K562 (cell line): ENCODE data around the gene PTBP2. TPM values are rescaled to one million over a fixed set of nuclear protein-coding genes. Genes with fewer than 3 reads are reported as not detected.

Experiments
- ATF7 ChIP-seq: fragments of 450-650 bp; IDR thresholded peaks from 2 replicates; pipeline ENCODE4 v1.7.1; 2014; ENCODE audit warnings: mild to moderate bottlenecking, moderate library complexity
- BHLHE40 ChIP-seq: IDR thresholded peaks from 2 replicates; pipeline ENCODE4 v1.6.1; 2011; ENCODE audit warnings: low read length, improper control_type of control experiment
- CEBPG ChIP-seq, 3 experiments: fragments of 200-800 bp in 1 of 3; sonication (Bioruptor generic) in 1 of 3; sonication (generic) in 1 of 3; formaldehyde crosslinking in 1 of 3; IDR thresholded peaks in 2 of 3; conservative IDR thresholded peaks in 1 of 3; 2 replicates each; pipeline versions ENCODE4 v1.6.1 to v1.8.0; 2016 to 2022; ENCODE audit warnings: missing compliant biosample characterization in 2 of 3, missing genetic modification characterization in 2 of 3, mild to moderate bottlenecking in 1 of 3, missing genetic modification reagents in 1 of 3
- CHCHD3 ChIP-seq: fragments of 250-450 bp; sonication (Bioruptor Pico); IDR thresholded peaks from 2 replicates; pipeline ENCODE4 v2.1.2; 2022; ENCODE audit warnings: mild to moderate bottlenecking
- EGR1 ChIP-seq: fragments of 450-650 bp; conservative IDR thresholded peaks from 2 replicates; pipeline ENCODE4 v1.6.1; 2017; ENCODE audit warnings: mild to moderate bottlenecking
- EP400 ChIP-seq: fragments of 450-650 bp; IDR thresholded peaks from 2 replicates; pipeline ENCODE4 v1.6.1; 2017; ENCODE audit warnings: antibody characterized with exemption, mild to moderate bottlenecking, moderate library complexity
- HLTF ChIP-seq: fragments of 450-650 bp; IDR thresholded peaks from 2 replicates; pipeline ENCODE4 v1.6.1; 2016
- IFI16 ChIP-seq: fragments of 250-450 bp; sonication (Bioruptor Pico); IDR thresholded peaks from 2 replicates; pipeline ENCODE4 v2.1.2; 2022; ENCODE audit warnings: mild to moderate bottlenecking, inconsistent platforms
- JUN ChIP-seq, 2 experiments: sonication (generic) in 1 of 2; formaldehyde crosslinking in 1 of 2; IDR thresholded peaks; 2 replicates each; pipeline versions ENCODE4 v1.6.1 to v1.8.0; 2012 to 2022; ENCODE audit warnings: borderline replicate concordance in 2 of 2, mild to moderate bottlenecking in 2 of 2, improper control_type of control experiment in 1 of 2, low read depth in 1 of 2, low read length in 1 of 2, missing genetic modification reagents in 1 of 2
- KAT8 ChIP-seq: fragments of 450-650 bp; IDR thresholded peaks from 2 replicates; pipeline ENCODE4 v1.6.1; 2016; ENCODE audit warnings: low read depth, mild to moderate bottlenecking
- MXI1 ChIP-seq: IDR thresholded peaks from 2 replicates; pipeline ENCODE4 v1.6.1; 2011; ENCODE audit warnings: low read depth, mild to moderate bottlenecking, improper control_type of control experiment, low read length
- NBN ChIP-seq: fragments of 450-650 bp; IDR thresholded peaks from 2 replicates; pipeline ENCODE4 v1.6.1; 2016; ENCODE audit warnings: low read depth, mild to moderate bottlenecking
- NONO ChIP-seq, 2 experiments: fragments of 200-400 bp in 1 of 2; fragments of 450-650 bp in 1 of 2; formaldehyde crosslinking in 1 of 2; IDR thresholded peaks; 2 replicates each; pipeline ENCODE4 v1.6.1; 2017; ENCODE audit warnings: low read depth in 2 of 2, mild to moderate bottlenecking in 2 of 2, moderate library complexity in 2 of 2, low read length in 1 of 2
- NR2C2 ChIP-seq, 2 experiments: fragments of 200-800 bp in 1 of 2; sonication (Bioruptor generic) in 1 of 2; sonication (generic) in 1 of 2; formaldehyde crosslinking in 1 of 2; IDR thresholded peaks; 2 replicates each; pipeline versions ENCODE4 v1.6.1 to v1.8.0; 2016 to 2022; ENCODE audit warnings: mild to moderate bottlenecking in 1 of 2, missing compliant biosample characterization in 1 of 2, missing genetic modification characterization in 1 of 2, missing genetic modification reagents in 1 of 2
- PHB2 ChIP-seq: fragments of 450-650 bp; IDR thresholded peaks from 2 replicates; pipeline ENCODE4 v1.6.1; 2017; ENCODE audit warnings: low read depth
- POLR2A ChIP-seq: fragments of 450-650 bp; conservative IDR thresholded peaks from 2 replicates; pipeline ENCODE4 v1.6.1; 2016
- POLR2AphosphoS5 ChIP-seq: IDR thresholded peaks from 2 replicates; pipeline ENCODE4 v1.6.1; 2011; ENCODE audit warnings: mild to moderate bottlenecking, low read depth, low read length, moderate library complexity; ENCODE audit not compliant: control insufficient read depth, insufficient read depth
- PTRF ChIP-seq: fragments of 450-650 bp; IDR thresholded peaks from 2 replicates; pipeline ENCODE4 v1.6.1; 2016; ENCODE audit warnings: mild to moderate bottlenecking, missing genetic modification characterization, missing compliant biosample characterization
- RBM14 ChIP-seq: fragments of 200-400 bp; formaldehyde crosslinking; IDR thresholded peaks from 2 replicates; pipeline ENCODE4 v1.6.1; 2018; ENCODE audit warnings: low read depth, mild to moderate bottlenecking, low read length, moderate library complexity, borderline replicate concordance; ENCODE audit not compliant: insufficient read depth
- RBM34 ChIP-seq: fragments of 200-400 bp; formaldehyde crosslinking; IDR thresholded peaks from 2 replicates; pipeline ENCODE4 v1.6.1; 2018; ENCODE audit warnings: low read length, borderline replicate concordance; ENCODE audit not compliant: insufficient read depth
- SUPT5H ChIP-seq: fragments of 450-650 bp; IDR thresholded peaks from 2 replicates; pipeline ENCODE4 v1.6.1; 2016
- TBP ChIP-seq: optimal IDR thresholded peaks from 2 replicates; pipeline ENCODE3; 2011; ENCODE audit warnings: low read depth, low read length, improper control_type of control experiment
- U2AF1 ChIP-seq: fragments of 200-400 bp; formaldehyde crosslinking; optimal IDR thresholded peaks from 2 replicates; pipeline ENCODE3; 2017; ENCODE audit warnings: mild to moderate bottlenecking, low read depth, low read length, moderate library complexity
- U2AF2 ChIP-seq: fragments of 200-400 bp; formaldehyde crosslinking; optimal IDR thresholded peaks from 2 replicates; pipeline ENCODE3; 2017; ENCODE audit warnings: low read depth, mild to moderate bottlenecking, low read length
- YY1 ChIP-seq, 3 experiments: IDR thresholded peaks; 2 replicates each; pipeline ENCODE4 v1.6.1; 2011; ENCODE audit warnings: low read length in 2 of 3, mild to moderate bottlenecking in 2 of 3, moderate library complexity in 2 of 3, borderline replicate concordance in 1 of 3, control low read depth in 1 of 3, low read depth in 1 of 3; ENCODE audit not compliant: insufficient read depth in 3 of 3, insufficient replicate concordance in 2 of 3, control insufficient read depth in 1 of 3, insufficient read length in 1 of 3; ENCODE audit errors: extremely low read depth in 1 of 3
- ZFPM2 ChIP-seq: fragments of 250-450 bp; sonication (Bioruptor Pico); IDR thresholded peaks from 2 replicates; pipeline ENCODE4 v1.5.1; 2022; ENCODE audit warnings: mild to moderate bottlenecking
- ZNF134 ChIP-seq: fragments of 250-450 bp; sonication (Bioruptor Pico); conservative IDR thresholded peaks from 2 replicates; pipeline ENCODE4 v1.4.0; 2020
- ZNF140 ChIP-seq: fragments of 250-450 bp; sonication (Bioruptor Pico); IDR thresholded peaks from 2 replicates; pipeline ENCODE4 v1.8.0; 2021; ENCODE audit warnings: moderate library complexity, mild to moderate bottlenecking, inconsistent platforms
- ZNF146 ChIP-seq: IDR thresholded peaks from one replicate; pipeline ENCODE4 v1.6.1; 2018; ENCODE audit warnings: missing compliant biosample characterization; ENCODE audit not compliant: unreplicated experiment
- ZNF232 ChIP-seq: sonication (generic); formaldehyde crosslinking; IDR thresholded peaks from 2 replicates; pipeline ENCODE4 v1.8.0; 2022; ENCODE audit warnings: mild to moderate bottlenecking, missing genetic modification reagents
- ZNF717 ChIP-seq: fragments of 250-450 bp; sonication (Bioruptor Pico); IDR thresholded peaks from 2 replicates; pipeline ENCODE4 v1.5.0; 2021
- polyA plus RNA-seq, 8 experiments: library from polyadenylated mRNA; depleted of rRNA in 4 of 8; stranded (reverse) in 5 of 8; unstranded in 3 of 8; fragments of >200 nt; fragmentation: Nextera tagmentation in 2 of 8; fragmentation: Illumina TruSeq in 1 of 8; extraction: Ambion mirVana in 2 of 8; extraction: Trizol in 1 of 8; gene quantifications; 2 replicates each; pipeline versions ENCODE4 v1.2.1 to v1.2.3, GENCODE V29; 2011 to 2014; ENCODE audit warnings: inconsistent platforms in 1 of 8, missing spikeins in 1 of 8
- total RNA-seq, 7 experiments: library from RNA; depleted of rRNA in 6 of 7; stranded (reverse); fragments of >200 nt in 6 of 7; fragmentation: Illumina TruSeq in 2 of 7; extraction: Trizol in 2 of 7; gene quantifications; 2 replicates each; pipeline versions ENCODE4 v1.2.1 to v1.2.3, GENCODE V29; 2011 to 2021; ENCODE audit warnings: low replicate concordance in 1 of 7

Gene PTBP2
- total and polyA plus RNA-seq, 9 of the 15 experiments (the other 6 are each of a cell fraction or from before 2014, with no cell fraction given), result 9.8 to 30.6 (median 19.0) TPM

DNA sequence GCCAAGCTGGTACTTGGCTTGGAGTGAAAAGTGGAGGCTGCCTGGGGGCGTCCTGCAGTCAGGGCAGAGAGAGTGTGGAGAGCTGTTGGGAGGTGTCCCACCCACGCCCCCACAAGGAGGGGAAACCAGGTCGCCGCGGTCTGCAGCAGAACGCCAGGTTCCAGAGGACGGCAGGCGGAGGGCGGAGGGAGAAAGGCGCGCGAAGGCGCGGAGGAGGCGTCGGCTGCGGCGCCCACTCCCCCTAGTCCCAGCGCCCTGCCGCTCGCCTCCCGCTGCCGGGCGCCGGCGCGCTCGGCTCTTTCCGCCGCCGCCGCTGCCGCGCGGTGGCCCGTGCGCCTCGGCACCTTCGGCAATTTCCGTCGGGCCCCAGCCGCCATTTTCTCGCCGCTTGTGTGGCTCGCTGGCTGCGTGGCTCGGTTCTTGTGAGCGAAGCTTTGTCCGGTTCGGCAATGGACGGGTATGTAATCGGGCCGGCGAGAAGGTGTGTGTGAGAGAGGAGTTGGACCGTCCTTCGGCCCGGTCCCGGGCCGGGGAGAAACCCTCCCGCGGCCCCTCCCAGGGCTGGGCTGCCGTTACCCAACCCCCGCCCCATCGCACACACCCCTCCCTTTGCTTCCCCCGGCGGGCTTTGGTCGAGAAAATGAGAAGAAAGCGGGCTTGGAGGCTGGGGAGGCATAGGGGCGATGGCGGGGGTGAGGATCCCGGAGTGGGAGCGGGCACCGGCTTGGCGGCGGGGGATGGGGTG lies at the start of gene PTBP2 (continued):
- TF ChIP-seq ZNF232, result no peak
- no peak for TF ChIP-seq NR2C2 (CRISPR knock-in tag; IDR thresholded peaks at IDR 0.05)
- no peak for TF ChIP-seq NR2C2 (tag; IDR thresholded peaks at IDR 0.05)
- peak; percentile 53 for TF ChIP-seq BHLHE40
- peak; percentile 78 to 96 (median 93) for TF ChIP-seq YY1 (IDR thresholded peaks at IDR 0.05; ENCODE audit: borderline replicate concordance in 1 of 3, control insufficient read depth in 1 of 3, extremely low read depth in 1 of 3, insufficient read depth in 3 of 3, insufficient read length in 1 of 3, insufficient replicate concordance in 2 of 3, low read depth in 1 of 3, low read length in 2 of 3)
- no peak for TF ChIP-seq KAT8
- TF ChIP-seq ATF7, result peak; percentile 31; the same call in 1 of the 2 replicates
- TF ChIP-seq NONO (IDR thresholded peaks at IDR 0.05; ENCODE audit: low read depth in 2 of 2, low read length in 1 of 2), result peak in 1 of 2 experiments; percentile 41; a peak in 1 of 4 replicates
- peak; percentile 82 for TF ChIP-seq SUPT5H
- no peak for TF ChIP-seq CHCHD3 (CRISPR knock-in tag)
- TF ChIP-seq RBM14, result no peak
- TF ChIP-seq ZNF140 (CRISPR knock-in tag), result no peak
- TF ChIP-seq POLR2A, result peak; percentile 83
- TF ChIP-seq EP400, result peak; percentile 79; the same call in 1 of the 2 replicates
- no peak for TF ChIP-seq ZNF146
- no peak for TF ChIP-seq ZFPM2 (CRISPR knock-in tag)
- TF ChIP-seq JUN (IDR thresholded peaks at IDR 0.05; ENCODE audit: borderline replicate concordance, low read depth, low read length), result no peak
- TF ChIP-seq JUN (CRISPR knock-in tag; IDR thresholded peaks at IDR 0.05; ENCODE audit: borderline replicate concordance), result no peak
- TF ChIP-seq ZNF134 (CRISPR knock-in tag), result no peak
- peak; percentile 89 for TF ChIP-seq EGR1
- TF ChIP-seq ZNF717 (CRISPR knock-in tag), result no peak
- TF ChIP-seq PHB2, result no peak
- no peak for TF ChIP-seq IFI16 (CRISPR knock-in tag)
- no peak for TF ChIP-seq NBN
- no peak for TF ChIP-seq U2AF1
- TF ChIP-seq TBP, result peak; percentile 61
- peak; percentile 67 for TF ChIP-seq POLR2AphosphoS5
- 0 out of 2 replicates have a peak, but pooled peaks have one; percentile 0 for TF ChIP-seq MXI1
- no peak for TF ChIP-seq PTRF
- no peak for TF ChIP-seq HLTF
- no peak for TF ChIP-seq RBM34
- TF ChIP-seq U2AF2, result no peak
- no peak for TF ChIP-seq CEBPG (CRISPR knock-in tag; IDR thresholded peaks at IDR 0.05)
- TF ChIP-seq CEBPG (tag; conservative IDR thresholded peaks at IDR 0.05 in 1 of 2, IDR thresholded peaks at IDR 0.05 in 1 of 2), result peak in 1 of 2 experiments; percentile 71; a peak in 2 of 4 replicates
